Measurements from ENCODE around the gene UGT2B11.
"Not testable (repeated sequence)": the region's sequence is repeated elsewhere in the genome, so short reads cannot be mapped to it uniquely, and the experiment has no call there.

The UGT2B11 gene

DNA sequence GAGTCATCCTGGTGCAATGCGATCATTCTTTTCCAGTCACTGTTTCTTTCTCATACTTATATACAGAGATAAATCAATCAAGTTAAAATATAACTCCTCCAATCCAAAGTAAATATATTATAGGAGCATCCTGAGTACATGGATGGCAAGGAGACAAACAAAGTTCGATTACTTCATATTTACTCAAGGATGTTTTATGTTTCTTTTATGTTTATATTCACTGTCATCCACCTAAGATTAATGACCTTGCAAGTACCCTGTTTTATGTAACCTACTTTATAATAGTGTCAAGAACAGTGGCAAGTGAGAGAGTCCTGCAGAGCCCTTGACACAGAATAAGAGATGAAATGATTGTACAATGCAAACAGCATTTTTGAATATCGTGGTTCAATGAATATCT lies at the start of gene UGT2B11:
Gene UGT2B11, minus strand, starts transcription at position 33 of the 400 bp plus-strand sequence. Its CDS starts 26 bp downstream, at position 7.
- in situ Hi-C loops (cut with MboI; ENCODE audit: low sequenced_read_pairs): no loop called here
- DNase-seq (ENCODE audit: low spot score in 2 of 2): no peak
- Histone ChIP-seq H3K4me1 (no peaks in the 10 kb centered on the region), H3K27me3 (ENCODE audit: low read depth) (no peaks in the 10 kb centered on the region), H3K4me3 (no peak within 1 kb of the TSS), H3K36me3 (replicated peaks) (no peaks in the 10 kb centered on the region), H3K9me3 (no peaks in the 10 kb centered on the region)

DNA sequence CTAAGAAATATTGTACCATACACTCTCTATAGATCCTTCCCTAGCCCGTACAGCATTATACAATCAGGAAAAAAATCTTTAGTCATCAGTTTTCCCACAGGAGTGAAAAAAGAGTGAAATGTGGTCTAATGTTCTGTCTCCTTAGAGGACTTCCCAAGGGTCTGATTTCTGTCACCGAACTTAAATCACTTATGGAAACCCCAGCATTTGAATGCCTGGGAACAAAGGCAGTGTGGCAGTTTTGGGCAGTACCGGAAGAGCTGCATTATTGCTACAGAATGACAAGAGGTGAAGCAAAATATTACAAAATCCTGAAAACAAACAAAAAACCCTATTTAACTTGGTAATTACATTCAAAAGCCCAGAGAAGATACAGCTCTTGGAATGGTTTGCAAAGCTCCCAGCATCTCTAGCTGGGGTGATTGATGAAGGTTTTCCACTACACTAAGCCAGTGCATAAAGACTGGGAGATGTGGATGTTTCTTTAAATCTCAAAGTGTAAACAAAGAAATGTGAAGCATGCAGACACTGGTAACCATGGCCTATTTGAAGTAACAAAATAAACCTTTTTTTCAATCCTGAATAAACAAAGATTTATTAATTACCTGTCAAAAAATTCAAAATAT lies 38.7 kb upstream of the UGT2B11 start:
- H3K9me3 ChIP-seq; in situ Hi-C loops (cut with MboI; ENCODE audit: low sequenced_read_pairs); DNase-seq (ENCODE audit: low spot score in 2 of 2); H3K4me3 ChIP-seq; H3K4me1 ChIP-seq; H3K27me3 ChIP-seq (ENCODE audit: low read depth); H3K36me3 ChIP-seq (replicated peaks): not testable (repeated sequence)

DNA sequence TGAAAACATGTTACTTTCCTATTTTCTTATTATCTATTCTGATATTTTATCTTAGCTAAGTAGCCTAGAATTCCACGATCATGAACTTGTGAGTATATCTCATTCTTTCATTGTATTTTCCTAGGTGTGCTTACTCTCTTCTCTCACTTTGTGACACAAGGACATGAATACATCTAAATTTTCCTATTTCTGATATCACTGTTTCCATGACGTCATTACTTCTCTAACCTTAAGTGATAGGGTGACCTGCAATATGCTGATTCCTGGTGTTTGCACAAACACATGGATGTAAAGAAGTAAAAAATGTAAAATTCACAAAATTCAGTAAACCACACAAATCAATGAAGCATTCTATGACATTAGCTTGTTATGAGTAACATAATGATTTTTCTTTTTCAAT lies 36.3 kb upstream of the UGT2B11 start:
- in situ Hi-C loops (cut with MboI; ENCODE audit: low sequenced_read_pairs); H3K36me3 ChIP-seq (replicated peaks); DNase-seq (ENCODE audit: low spot score in 2 of 2); H3K9me3 ChIP-seq; H3K4me1 ChIP-seq; H3K27me3 ChIP-seq (ENCODE audit: low read depth); H3K4me3 ChIP-seq: not testable (repeated sequence)

DNA sequence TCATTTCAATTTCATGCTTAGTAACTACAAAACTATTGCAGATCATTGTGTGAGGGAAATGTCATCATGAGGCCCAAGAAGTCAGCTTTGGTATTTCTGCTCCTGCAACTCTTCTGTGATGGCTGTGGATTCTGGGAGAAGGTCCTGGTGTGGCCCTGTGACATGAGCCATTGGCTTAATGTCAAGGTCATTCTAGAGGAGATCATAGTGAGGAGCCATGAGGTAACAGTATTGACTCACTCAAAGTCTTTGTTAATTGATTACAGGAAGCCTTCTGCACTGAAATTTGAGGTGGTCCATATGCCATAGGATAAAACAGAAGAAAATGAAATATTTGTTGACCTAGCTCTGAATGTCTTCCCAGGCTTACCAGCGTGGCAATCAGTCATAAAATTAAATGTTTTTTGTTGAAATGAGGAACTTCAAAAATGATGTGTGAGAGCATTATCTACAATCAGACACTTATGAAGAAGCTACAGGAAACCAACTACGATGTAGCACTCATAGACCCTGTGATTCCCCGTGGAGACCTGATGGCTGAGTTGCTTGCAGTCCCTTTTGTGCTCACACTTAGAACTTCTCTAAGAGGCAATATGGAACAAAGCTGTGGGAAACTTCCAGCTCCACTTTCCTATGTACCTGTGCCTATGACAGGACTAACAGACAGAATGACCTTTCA lies 28.2 kb upstream of the UGT2B11 start:
- in situ Hi-C loops (cut with MboI; ENCODE audit: low sequenced_read_pairs); DNase-seq (ENCODE audit: low spot score in 2 of 2); H3K9me3 ChIP-seq; H3K4me3 ChIP-seq; H3K27me3 ChIP-seq (ENCODE audit: low read depth); H3K36me3 ChIP-seq (replicated peaks); H3K4me1 ChIP-seq: not testable (repeated sequence)

DNA sequence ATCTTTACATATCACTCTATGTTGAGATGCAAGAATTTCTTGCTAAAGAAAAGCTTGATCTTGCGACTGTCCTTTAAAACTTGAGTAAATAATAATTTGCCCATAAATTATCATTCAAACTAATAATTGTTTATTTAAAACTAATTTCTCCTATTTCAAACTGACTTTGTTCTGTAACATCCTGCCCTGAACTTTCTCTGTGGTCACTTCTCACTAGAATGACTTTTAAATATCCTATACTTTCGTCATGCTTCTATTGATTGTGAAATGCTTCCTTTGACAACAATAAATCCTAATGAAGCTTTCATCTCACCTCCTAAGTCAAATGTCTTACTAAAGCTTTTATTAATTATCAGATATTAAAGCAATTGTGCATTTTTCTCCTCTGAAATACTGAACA lies 27.2 kb upstream of the UGT2B11 start:
- H3K4me3 ChIP-seq; H3K36me3 ChIP-seq (replicated peaks); H3K4me1 ChIP-seq; in situ Hi-C loops (cut with MboI; ENCODE audit: low sequenced_read_pairs); DNase-seq (ENCODE audit: low spot score in 2 of 2); H3K27me3 ChIP-seq (ENCODE audit: low read depth); H3K9me3 ChIP-seq: not testable (repeated sequence)

DNA sequence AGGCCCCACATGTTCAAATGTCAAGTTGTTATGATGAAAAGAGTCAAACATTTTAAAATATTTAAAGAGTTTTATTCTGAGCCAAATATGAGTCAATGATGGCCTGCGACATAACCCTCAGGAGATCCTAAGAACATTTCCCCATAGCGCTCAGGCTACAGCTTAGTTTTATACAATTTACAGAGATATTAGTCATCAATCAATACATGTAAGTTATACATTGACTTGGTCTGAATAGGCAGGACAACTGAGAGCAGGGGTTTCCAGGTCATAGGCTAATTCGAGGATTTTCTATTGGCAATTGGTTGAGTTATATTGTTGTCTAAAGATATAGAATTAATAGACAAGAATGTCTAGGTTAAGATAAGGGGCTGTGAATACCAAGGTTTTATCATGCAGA lies 26.2 kb upstream of the UGT2B11 start:
- H3K9me3 ChIP-seq; H3K4me1 ChIP-seq; H3K36me3 ChIP-seq (replicated peaks); H3K4me3 ChIP-seq; H3K27me3 ChIP-seq (ENCODE audit: low read depth); in situ Hi-C loops (cut with MboI; ENCODE audit: low sequenced_read_pairs); DNase-seq (ENCODE audit: low spot score in 2 of 2): not testable (repeated sequence)

DNA sequence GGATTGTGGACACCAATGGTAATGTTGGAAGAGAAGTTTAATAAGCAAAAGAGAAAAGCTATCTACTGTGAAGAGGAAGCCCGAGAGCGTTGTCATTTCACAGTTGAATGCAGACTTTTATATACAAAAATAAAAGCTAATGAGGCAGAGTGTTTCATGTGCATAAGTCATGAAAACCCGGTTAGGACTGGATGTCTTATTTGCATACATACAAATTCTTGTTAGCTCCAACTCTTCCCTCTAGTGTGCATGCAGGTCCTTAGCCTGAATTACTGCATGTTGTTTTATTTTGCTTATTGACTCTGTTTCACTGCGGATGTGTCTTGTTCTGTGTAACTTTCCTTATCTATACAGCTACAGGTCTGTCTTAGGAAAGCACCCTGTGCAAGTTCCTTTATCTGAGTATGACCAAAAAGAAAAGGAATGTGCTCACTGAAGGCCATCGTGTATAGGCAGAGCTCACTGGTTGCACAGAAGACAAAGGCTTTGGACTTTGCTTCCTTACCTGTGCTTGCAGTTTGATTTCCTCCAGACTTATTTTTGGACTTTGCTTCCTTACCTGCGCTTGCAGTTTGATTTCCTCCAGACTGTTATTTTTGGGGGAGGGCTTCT lies 25.1 kb upstream of the UGT2B11 start:
- Histone ChIP-seq H3K36me3 (replicated peaks) (no peaks in the 10 kb centered on the region), H3K27me3 (ENCODE audit: low read depth) (no peaks in the 10 kb centered on the region), H3K9me3 (no peaks in the 10 kb centered on the region), H3K4me3 (no peak overlapping the region), H3K4me1 (no peaks in the 10 kb centered on the region)
- DNase-seq (ENCODE audit: low spot score in 2 of 2): no peak
- in situ Hi-C loops (cut with MboI; ENCODE audit: low sequenced_read_pairs): no loop called here

DNA sequence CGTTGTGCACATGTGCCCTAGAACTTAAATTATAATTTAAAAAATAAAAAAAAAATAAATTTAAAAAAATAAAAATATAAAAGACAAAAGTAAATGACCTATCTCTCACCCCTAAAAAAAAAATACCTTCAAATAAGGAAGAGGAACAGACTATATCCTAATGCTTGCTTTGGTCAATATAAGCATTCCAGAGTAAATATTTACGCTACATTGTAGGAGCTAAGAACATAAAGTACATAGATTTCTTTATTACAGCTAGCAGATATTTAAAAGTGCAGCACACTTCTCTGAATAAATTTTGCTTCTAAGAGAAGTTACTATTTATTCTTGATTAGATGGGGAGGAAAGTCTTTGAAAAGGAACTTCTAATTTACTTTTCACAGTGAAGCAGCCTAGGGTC lies 24.5 kb upstream of the UGT2B11 start:
- Histone ChIP-seq H3K4me3 (no peak overlapping the region), H3K4me1 (no peaks in the 10 kb centered on the region), H3K27me3 (ENCODE audit: low read depth) (no peaks in the 10 kb centered on the region), H3K36me3 (replicated peaks) (no peaks in the 10 kb centered on the region), H3K9me3 (no peaks in the 10 kb centered on the region)
- no peak for DNase-seq (ENCODE audit: low spot score in 2 of 2)
- in situ Hi-C loops (cut with MboI; ENCODE audit: low sequenced_read_pairs): no loop called here

DNA sequence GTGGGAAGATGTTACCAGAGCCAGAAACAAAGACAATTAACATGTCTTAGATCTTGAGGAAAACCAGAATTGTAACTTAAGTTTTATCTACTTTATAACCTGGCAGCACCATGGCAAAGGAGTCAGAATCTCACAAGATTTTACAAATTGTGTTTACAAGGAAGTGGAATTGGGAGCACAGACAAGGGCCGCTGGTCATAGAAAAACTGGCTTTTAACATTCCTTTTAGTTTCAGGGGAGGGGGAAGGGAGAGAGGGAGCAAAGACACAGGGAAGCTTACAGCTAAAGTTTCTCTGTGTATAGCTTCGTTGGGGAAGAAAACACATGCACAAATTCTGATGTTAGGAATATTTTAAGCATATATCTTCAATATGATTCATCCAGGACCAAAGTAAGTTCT lies 10.3 kb upstream of the UGT2B11 start:
- H3K36me3 ChIP-seq (replicated peaks): no peaks in the 10 kb centered on the region
- in situ Hi-C loops (cut with MboI; ENCODE audit: low sequenced_read_pairs): no loop called here
- no peaks in the 10 kb centered on the region for H3K4me1 ChIP-seq
- H3K27me3 ChIP-seq (ENCODE audit: low read depth): no peaks in the 10 kb centered on the region
- no peak overlapping the region for H3K4me3 ChIP-seq
- no peaks in the 10 kb centered on the region for H3K9me3 ChIP-seq
- DNase-seq (ENCODE audit: low spot score in 2 of 2): no peak

DNA sequence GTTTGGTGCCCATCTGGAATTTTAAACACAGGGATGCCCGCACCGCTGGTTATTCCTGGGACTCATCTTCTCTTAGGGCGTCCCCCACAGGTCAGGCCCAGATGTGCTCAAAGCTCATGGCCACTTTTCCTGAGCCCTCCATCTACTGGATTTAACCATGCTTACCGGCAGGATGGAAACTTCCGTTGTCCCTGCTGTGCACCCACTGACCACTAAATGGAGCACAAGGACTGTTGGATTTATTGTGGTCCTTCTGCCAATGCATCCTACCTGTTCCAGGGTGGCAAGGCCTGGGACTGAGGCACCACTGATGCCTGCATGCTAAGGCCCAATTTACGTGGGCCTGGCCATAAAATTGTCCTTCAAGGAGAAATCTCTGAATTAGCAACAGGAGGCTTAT lies 8.7 kb upstream of the UGT2B11 start:
- in situ Hi-C loops (cut with MboI; ENCODE audit: low sequenced_read_pairs); H3K27me3 ChIP-seq (ENCODE audit: low read depth); DNase-seq (ENCODE audit: low spot score in 2 of 2); H3K4me1 ChIP-seq; H3K4me3 ChIP-seq; H3K9me3 ChIP-seq; H3K36me3 ChIP-seq (replicated peaks): not testable (repeated sequence)

DNA sequence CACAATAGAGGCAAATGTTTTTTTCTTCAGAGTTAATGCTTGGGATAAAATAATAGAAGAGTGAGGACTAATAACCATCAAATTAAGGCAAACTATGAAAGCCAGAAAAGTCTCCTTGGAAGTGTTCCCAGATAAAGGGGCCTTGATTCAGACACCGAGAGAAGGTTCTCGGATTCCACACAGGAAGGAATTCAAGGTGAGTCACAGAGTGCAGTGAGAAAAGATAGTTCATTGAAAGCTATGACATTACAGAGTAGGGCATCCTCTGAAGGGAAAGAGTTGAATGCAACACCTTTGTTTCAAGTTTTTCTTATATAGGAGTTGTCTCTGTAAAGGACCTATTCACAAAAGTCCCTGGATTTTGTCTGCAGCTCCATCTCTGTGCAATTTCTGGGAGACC lies 3.9 kb upstream of the UGT2B11 start:
- DNase-seq (ENCODE audit: low spot score in 2 of 2); in situ Hi-C loops (cut with MboI; ENCODE audit: low sequenced_read_pairs): not testable (repeated sequence)

DNA sequence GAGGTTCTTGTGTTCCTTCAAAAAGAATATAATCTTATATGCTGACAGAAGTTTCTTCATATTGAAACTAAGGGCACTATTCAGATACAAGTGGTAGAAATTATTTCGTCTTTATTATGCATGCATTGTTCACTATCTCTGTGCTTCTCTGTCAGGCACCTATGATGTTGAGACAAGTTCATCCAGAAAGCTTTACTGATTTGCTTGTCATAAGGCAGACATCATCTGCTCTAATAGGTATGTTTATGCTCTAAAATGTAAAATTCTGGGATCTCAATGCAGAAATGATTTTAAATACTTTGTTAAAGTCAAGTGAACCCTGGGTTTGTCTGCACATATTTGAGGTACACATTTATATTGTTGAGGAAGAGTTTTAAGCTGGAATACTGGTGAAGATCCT lies 3.6 kb downstream of the UGT2B11 start:
- no peaks in the 10 kb centered on the region for H3K27me3 ChIP-seq (ENCODE audit: low read depth)
- in situ Hi-C loops (cut with MboI; ENCODE audit: low sequenced_read_pairs): no loop called here
- no peaks in the 10 kb centered on the region for H3K9me3 ChIP-seq

More for the DNA sequence above, 3.9 kb upstream of the UGT2B11 start:
- not testable (repeated sequence) for H3K4me3 ChIP-seq; H3K36me3 ChIP-seq (replicated peaks); H3K4me1 ChIP-seq; H3K27me3 ChIP-seq (ENCODE audit: low read depth); H3K9me3 ChIP-seq

DNA sequence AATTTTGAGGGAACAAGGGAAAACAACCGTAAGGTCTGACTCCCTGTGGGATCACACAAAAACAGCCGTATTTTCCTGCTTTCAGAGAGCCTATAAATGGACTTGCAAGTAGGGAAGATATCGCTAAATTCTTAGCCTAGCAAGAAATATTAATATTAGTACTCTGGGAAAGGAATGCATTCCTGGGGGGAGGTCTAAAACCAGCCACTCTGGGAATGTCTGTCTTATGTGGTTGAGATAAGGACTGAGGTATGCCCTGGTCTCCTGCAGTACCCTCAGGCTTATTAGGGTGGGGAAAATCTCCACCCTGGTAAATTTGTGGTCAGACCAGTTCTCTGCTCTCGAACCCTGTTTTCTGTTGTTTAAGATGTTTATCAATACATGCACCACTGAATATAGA lies 16.0 kb downstream of the UGT2B11 start:
- in situ Hi-C loops (cut with MboI; ENCODE audit: low sequenced_read_pairs); H3K9me3 ChIP-seq; H3K4me1 ChIP-seq; H3K4me3 ChIP-seq; H3K36me3 ChIP-seq (replicated peaks); DNase-seq (ENCODE audit: low spot score in 2 of 2); H3K27me3 ChIP-seq (ENCODE audit: low read depth): not testable (repeated sequence)

More for the DNA sequence above, 3.6 kb downstream of the UGT2B11 start:
- Histone ChIP-seq H3K36me3 (replicated peaks) (no peaks in the 10 kb centered on the region), H3K4me1 (no peaks in the 10 kb centered on the region), H3K4me3 (no peak overlapping the region)
- DNase-seq (ENCODE audit: low spot score in 2 of 2): no peak

DNA sequence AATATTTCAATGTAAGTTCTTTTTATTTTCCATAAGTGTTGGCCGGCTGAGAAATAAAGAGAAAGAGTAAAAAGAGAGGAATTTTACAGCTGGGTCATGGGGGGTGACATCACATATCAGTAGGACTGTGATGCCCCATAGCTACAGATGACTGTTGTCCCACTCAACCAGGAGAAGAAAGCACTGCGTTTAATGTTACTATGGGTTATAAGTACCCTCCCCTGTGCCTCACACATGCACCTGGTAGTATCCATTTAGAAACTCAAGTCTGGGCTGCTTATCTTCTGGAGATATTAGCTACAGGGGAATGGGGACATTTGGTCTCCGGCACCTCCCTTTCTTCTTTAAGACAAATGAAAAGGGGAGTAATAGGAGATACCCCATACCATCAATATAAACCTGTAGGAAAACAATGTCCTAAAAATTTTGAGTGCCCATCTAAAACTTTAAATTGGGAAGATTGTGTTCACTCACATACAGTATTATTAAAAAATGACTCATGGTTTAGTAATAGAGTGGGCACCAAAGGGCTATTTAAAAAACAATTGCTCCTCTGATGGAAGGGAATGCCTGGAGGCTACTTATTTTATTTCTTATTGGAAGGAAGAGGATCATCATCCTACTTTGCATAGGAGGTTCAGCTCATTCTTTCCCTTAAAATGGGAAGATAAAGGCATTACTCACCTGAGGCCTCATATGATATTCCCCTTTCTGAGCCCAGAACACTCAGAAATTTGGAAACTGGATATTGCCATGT lies 18.2 kb downstream of the UGT2B11 start:
- in situ Hi-C loops (cut with MboI; ENCODE audit: low sequenced_read_pairs): no loop called here
- DNase-seq (ENCODE audit: low spot score in 2 of 2): no peak
- H3K9me3 ChIP-seq: no peaks in the 10 kb centered on the region
- H3K36me3 ChIP-seq (replicated peaks): no peaks in the 10 kb centered on the region
- H3K4me3 ChIP-seq: no peak overlapping the region
- no peaks in the 10 kb centered on the region for H3K27me3 ChIP-seq (ENCODE audit: low read depth)
- H3K4me1 ChIP-seq: no peaks in the 10 kb centered on the region
